GM23338 (cell line): ENCODE results near the gene ZNF223.
A peak's percentile ranks its signal among the peaks of the same experiment; 100 is the strongest.

Experiments used
- CREB1 ChIP-seq: fragments of 250-450 bp; sonication (Bioruptor Pico); IDR thresholded peaks from 2 replicates; pipeline ENCODE4 v1.5.0; 2020; ENCODE audit warnings: low read depth, mild to moderate bottlenecking, moderate library complexity
- EZH2 ChIP-seq: fragments of 200-600 bp; sonication (generic); IDR thresholded peaks from one replicate; pipeline ENCODE4 v1.8.0; 2017; ENCODE audit warnings: antibody characterized with exemption, mild to moderate bottlenecking, low read depth; ENCODE audit not compliant: unreplicated experiment
- EZH2phosphoT487 ChIP-seq: fragments of 200-600 bp; sonication (generic); IDR thresholded peaks from one replicate; pipeline ENCODE4 v1.8.1; 2018; ENCODE audit warnings: antibody characterized with exemption; ENCODE audit not compliant: unreplicated experiment
- JUNB ChIP-seq: IDR thresholded peaks from one replicate; pipeline ENCODE4 v1.6.1; 2016; ENCODE audit warnings: antibody characterized with exemption; ENCODE audit not compliant: unreplicated experiment
- NANOG ChIP-seq: IDR thresholded peaks from 2 replicates; pipeline ENCODE4 v1.6.1; 2016; ENCODE audit warnings: antibody characterized with exemption, borderline replicate concordance
- POLR2AphosphoS5 ChIP-seq: IDR thresholded peaks from 2 replicates; pipeline ENCODE4 v1.6.1; 2016; ENCODE audit warnings: antibody characterized with exemption, low read depth
- STAT1 ChIP-seq: IDR thresholded peaks from one replicate; pipeline ENCODE4 v1.6.1; 2016; ENCODE audit warnings: antibody characterized with exemption; ENCODE audit not compliant: unreplicated experiment
- ZNF114 ChIP-seq: fragments of 250-450 bp; sonication (Bioruptor Pico); IDR thresholded peaks from 2 replicates; pipeline ENCODE4 v1.5.0; 2020; ENCODE audit warnings: mild to moderate bottlenecking, moderate library complexity
- ZNF462 ChIP-seq: fragments of 250-450 bp; sonication (Bioruptor Pico); IDR thresholded peaks from 2 replicates; pipeline ENCODE4 v1.5.0; 2020; ENCODE audit warnings: mild to moderate bottlenecking, moderate library complexity
- TF ChIP-seq, protein P1 (sequence below), 2 experiments: fragments of 200-600 bp in 1 of 2; sonication (generic) in 1 of 2; conservative IDR thresholded peaks; 2 replicates each; pipeline versions ENCODE4 v1.5.1 to v1.6.1; 2016 to 2017; ENCODE audit warnings: antibody characterized with exemption in 2 of 2, low read depth in 2 of 2, mild to moderate bottlenecking in 2 of 2, moderate library complexity in 1 of 2
- TF ChIP-seq, protein P2 (sequence below): IDR thresholded peaks from one replicate; pipeline ENCODE4 v1.6.1; 2018; ENCODE audit warnings: antibody characterized with exemption; ENCODE audit not compliant: unreplicated experiment
- TF ChIP-seq, protein P3 (sequence below): IDR thresholded peaks from 2 replicates; pipeline ENCODE4 v1.6.1; 2016; ENCODE audit warnings: antibody characterized with exemption

GRCh38 chr19:44055870-44056269, 4.0 kb downstream of the ZNF223 start:
- TF ChIP-seq, protein P1, sequence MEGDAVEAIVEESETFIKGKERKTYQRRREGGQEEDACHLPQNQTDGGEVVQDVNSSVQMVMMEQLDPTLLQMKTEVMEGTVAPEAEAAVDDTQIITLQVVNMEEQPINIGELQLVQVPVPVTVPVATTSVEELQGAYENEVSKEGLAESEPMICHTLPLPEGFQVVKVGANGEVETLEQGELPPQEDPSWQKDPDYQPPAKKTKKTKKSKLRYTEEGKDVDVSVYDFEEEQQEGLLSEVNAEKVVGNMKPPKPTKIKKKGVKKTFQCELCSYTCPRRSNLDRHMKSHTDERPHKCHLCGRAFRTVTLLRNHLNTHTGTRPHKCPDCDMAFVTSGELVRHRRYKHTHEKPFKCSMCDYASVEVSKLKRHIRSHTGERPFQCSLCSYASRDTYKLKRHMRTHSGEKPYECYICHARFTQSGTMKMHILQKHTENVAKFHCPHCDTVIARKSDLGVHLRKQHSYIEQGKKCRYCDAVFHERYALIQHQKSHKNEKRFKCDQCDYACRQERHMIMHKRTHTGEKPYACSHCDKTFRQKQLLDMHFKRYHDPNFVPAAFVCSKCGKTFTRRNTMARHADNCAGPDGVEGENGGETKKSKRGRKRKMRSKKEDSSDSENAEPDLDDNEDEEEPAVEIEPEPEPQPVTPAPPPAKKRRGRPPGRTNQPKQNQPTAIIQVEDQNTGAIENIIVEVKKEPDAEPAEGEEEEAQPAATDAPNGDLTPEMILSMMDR (conservative IDR thresholded peaks at IDR 0.05; ENCODE audit: low read depth in 2 of 2): peak; percentile 37 to 65
- TF ChIP-seq EZH2 (no peak), POLR2AphosphoS5 (no peak), JUNB (no peak), CREB1 (no peak), EZH2phosphoT487 (no peak), ZNF114 (no peak), NANOG (no peak), STAT1 (no peak), ZNF462 (CRISPR knock-in tag) (no peak)
- TF ChIP-seq, protein P2, sequence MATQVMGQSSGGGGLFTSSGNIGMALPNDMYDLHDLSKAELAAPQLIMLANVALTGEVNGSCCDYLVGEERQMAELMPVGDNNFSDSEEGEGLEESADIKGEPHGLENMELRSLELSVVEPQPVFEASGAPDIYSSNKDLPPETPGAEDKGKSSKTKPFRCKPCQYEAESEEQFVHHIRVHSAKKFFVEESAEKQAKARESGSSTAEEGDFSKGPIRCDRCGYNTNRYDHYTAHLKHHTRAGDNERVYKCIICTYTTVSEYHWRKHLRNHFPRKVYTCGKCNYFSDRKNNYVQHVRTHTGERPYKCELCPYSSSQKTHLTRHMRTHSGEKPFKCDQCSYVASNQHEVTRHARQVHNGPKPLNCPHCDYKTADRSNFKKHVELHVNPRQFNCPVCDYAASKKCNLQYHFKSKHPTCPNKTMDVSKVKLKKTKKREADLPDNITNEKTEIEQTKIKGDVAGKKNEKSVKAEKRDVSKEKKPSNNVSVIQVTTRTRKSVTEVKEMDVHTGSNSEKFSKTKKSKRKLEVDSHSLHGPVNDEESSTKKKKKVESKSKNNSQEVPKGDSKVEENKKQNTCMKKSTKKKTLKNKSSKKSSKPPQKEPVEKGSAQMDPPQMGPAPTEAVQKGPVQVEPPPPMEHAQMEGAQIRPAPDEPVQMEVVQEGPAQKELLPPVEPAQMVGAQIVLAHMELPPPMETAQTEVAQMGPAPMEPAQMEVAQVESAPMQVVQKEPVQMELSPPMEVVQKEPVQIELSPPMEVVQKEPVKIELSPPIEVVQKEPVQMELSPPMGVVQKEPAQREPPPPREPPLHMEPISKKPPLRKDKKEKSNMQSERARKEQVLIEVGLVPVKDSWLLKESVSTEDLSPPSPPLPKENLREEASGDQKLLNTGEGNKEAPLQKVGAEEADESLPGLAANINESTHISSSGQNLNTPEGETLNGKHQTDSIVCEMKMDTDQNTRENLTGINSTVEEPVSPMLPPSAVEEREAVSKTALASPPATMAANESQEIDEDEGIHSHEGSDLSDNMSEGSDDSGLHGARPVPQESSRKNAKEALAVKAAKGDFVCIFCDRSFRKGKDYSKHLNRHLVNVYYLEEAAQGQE: no peak
- TF ChIP-seq, protein P3, sequence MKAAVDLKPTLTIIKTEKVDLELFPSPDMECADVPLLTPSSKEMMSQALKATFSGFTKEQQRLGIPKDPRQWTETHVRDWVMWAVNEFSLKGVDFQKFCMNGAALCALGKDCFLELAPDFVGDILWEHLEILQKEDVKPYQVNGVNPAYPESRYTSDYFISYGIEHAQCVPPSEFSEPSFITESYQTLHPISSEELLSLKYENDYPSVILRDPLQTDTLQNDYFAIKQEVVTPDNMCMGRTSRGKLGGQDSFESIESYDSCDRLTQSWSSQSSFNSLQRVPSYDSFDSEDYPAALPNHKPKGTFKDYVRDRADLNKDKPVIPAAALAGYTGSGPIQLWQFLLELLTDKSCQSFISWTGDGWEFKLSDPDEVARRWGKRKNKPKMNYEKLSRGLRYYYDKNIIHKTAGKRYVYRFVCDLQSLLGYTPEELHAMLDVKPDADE: no peak
